AG08396 (cell line): ENCODE measurements around the gene PKNOX2.

Experiments used
- DNase-seq: peaks from one replicate; pipeline ENCODE4 v3.0.0; 2012; ENCODE audit warnings: low spot score, mixed read lengths

Gene PKNOX2

DNA sequence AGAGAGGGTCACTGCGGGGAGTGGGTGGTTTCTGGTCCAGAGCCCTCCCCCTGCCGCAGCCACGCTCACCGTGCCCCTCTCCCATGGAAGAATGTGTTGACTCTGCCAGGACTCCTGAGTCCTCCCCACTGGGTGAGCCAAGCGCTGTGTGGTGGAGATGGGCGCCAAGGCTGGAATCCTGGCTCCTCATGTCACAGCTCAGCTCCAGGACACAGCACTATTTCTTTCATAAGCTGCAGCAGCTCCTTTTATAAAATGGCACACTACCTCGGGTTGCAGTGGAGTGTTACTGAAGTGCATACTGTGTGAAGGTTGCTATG is 247.6 kb downstream of the PKNOX2 start:
- DNase-seq: no peak

DNA sequence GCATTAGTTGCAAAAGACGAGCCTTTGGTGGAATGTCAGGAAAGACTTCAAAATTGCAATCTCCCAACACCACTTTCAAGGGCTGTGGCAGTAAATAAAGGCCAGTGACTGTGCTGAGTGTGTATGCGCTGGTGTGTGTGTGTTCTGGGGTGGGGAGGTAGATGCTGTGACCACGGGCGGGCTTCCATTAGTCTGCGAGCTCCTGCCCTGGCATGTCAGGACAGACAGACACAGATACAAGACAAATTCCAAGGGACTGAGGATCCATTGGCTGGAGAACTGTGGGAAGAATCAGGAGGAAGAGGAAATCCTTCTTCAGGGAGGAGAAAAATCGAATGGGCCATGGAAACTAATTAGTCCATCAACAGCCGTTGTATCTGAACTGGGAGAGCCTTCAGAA is 248.0 kb downstream of the PKNOX2 start:
- no peak for DNase-seq

- DNase-seq: no peak
Observed at GRCh38 chr11:125413226-125413625, 248.7 kb downstream of the PKNOX2 start.

GRCh38 chr11:125414121-125414520 is 249.6 kb downstream of the PKNOX2 start:
- DNase-seq: no peak

DNA sequence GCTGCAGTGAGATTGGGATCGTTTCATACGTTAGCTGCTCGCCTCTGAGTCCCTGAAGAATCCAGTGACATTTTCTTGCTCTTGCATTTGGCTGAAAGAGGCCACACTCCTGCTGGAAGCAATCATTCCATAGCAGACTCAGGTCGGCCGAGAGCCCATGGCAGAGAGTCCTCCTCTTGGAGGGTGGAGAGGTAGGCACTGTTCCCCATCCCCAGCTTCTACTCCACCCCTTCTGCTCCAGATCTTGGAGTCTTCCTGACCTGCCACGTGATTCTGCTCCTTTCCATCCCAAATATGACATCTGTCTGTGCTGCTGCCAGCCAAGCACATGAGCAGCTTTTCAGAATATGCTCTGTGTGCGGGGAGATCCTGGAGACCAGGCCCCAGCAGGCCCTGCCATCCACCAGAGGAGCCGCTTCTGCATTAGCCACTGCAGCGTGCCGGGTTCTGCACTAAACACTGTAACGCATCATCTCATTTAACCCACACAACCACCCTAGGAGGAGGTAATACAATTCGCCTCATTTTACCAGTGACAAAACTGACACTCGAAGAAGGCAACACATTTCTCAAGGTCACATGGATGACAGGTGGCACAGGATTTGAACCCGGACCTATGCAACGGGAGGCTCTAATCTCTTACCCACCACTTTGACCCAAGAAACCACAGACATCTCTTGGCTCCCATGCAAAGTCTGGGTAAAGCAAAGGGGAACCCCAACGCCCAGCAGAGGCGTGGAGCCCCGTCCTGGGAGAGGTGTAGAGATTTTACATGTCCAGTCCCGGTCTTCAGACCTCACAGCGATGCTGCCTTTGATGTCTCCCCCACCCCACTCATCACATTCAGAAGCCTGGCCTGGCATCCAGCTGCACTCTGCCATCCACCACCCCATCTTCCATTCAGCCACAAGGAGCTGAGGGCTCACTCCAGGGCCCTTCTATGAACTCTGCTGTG is 252.7 kb downstream of the PKNOX2 start:
- no peak for DNase-seq

GRCh38 chr11:125418396-125418795 is 253.8 kb downstream of the PKNOX2 start:
- DNase-seq: no peak

DNA sequence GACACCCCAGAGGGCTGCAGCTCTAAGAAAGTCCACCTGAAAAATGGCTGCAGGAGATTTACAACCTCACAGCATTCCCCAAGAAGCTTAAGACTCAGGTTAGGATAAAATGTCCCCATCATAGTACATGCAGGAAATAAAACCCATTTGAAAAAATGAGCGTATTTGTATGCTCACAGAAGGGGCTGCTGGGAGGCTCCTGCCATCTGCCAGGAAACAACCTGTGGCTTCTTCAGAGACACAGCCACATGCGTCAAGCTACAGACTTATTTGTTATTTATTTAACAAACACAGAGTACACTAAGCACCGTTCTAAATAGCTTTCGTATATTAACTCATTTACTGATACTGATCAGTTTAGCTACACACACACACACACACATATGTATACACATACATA is 258.1 kb downstream of the PKNOX2 start:
- no peak for DNase-seq

GRCh38 chr11:125423247-125423849 is 258.8 kb downstream of the PKNOX2 start:
- no peak for DNase-seq

DNA sequence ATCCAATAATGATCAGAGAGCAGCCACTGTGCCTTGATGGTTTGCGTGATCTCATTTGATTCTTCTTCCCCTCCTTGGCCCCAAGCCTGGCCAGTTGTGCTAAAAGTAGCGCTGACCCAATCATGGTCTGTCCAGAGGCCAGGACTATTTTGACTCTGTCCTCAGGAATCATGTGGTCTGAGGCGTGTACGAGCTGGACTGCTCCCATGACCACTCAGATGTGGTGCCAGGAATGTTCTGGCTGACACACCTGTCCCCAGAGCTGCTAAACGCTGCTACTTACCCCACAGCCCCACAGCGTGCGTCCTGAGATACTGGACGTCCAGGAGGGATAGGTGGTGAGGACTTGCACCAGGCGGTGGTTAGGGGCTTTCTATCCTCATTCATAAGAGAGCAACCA is 261.1 kb downstream of the PKNOX2 start:
- no peak for DNase-seq

DNA sequence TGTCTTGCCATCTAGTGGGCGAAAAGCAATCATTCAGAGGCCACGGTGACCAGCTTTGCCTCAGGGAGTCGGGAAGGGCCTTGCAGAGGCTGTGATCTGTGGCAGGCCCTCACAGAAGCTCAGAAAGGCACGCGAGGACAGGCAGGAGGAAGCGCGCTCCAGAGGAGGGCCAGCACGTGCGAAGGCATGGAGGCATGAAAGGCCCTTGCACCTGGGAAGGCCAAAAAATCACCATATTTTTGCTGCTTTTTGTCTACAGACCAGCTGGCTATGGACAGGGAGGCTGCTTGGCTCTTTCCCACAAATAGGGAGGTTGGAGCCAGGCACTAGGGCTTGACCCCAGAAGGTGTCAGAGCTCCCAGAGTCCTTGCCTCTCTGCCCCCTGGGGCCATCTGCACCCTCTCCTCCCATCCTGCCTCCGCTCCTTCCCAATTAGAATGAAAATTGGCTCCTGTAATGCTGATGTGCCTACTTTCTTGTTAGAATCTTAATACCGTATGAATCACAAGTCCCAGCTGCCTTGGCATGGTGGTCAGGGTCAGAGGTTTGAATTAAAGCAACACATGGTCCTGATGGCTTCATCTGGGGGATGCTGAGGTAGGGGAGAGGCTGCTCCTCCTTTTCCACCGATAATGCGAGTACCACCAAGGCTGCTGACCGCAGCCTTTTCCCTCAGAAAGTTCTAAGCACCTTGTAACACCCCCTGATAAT is 262.4 kb downstream of the PKNOX2 start:
- no peak for DNase-seq

- DNase-seq: no peak
Observed at GRCh38 chr11:125428486-125429173, 264.1 kb downstream of the PKNOX2 start.

DNA sequence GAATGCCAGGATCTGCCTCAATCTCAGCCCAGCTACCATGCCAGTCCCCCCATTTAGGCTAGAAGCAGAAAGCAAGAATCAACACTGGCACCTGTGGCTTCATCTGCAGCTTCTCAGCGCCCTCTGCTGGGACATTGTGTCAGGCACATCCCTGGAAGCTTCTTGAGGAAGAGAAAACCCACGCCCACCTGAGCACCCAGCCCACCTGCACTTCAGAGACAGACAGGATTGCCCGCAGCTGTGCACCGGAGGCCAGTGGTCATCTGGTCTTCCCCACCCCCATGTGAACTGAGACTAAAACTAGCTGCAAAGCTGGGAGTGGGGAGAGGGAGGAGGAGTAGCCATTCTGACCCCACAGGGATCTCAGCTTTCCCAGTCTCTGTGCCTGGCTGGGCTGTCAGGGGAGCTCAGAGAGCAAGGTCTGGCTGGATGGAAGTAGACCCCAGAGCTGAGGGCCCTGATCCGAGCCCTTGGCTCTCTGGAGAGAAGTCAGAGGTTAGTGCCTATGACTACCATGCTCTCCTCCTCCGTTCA is 264.7 kb downstream of the PKNOX2 start:
- DNase-seq: peak; percentile 50

- DNase-seq: no peak
Observed at GRCh38 chr11:125429807-125430678, 265.5 kb downstream of the PKNOX2 start.

- DNase-seq: no peak
Observed at GRCh38 chr11:125431009-125431408, 266.5 kb downstream of the PKNOX2 start.

DNA sequence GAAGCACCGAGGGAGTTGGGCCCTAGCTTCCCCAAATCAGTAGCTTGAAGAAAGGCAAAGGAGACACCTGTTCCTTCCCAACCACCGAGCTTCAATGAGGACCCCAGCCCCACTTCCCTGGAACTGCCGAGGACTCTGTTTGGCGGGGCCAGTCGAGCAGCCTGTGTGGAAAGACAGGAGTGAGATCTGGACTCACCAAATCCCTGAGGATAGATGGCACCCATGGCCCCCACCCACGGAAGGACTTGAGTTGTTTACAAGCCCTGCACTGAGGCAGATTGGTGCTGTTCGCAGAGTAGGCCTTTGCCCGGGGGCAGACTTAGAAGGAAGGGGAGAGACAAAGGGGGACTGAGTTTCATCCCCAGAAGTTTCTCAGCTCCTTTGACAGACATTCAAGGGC is 266.9 kb downstream of the PKNOX2 start:
- DNase-seq: no peak

DNA sequence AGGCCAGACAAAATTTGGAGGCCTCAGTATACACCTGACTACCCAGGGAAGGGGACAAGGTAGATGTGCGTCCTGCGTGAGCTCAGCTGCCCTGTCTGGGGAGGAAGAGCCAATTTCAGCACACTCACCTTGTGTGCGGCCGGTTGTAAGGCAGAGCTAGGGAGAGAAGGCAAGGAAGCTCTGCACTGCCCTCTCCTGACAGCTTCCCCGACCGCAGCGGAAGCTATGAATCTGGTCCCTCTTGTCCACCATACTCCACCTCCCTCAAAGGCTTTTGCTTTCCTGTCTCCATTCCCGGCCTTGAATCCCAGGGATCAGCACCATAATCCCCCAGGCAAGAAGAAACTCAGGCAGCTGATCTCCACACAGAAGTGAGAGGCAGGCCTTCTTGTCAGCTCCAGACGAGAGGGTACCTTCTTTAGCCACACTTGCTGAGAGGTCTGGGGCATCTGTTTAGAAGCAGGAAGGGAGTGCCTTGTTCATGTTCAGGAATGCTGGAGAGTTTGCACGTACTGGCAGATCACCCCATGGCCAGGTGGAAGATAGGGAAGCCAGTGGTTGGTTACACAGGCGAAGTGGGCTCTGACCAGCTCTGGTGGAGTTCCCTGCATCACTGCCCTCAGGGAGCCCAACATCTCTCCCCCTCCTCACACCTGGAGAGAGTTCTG is 269.0 kb downstream of the PKNOX2 start:
- DNase-seq: peak; percentile 72

GRCh38 chr11:125435461-125436238 is 271.1 kb downstream of the PKNOX2 start:
- DNase-seq: no peak

GRCh38 chr11:125441648-125442410 is 277.3 kb downstream of the PKNOX2 start:
- DNase-seq: no peak

GRCh38 chr11:125442946-125443345 is 278.4 kb downstream of the PKNOX2 start:
- no peak for DNase-seq
